ENCODE data around the gene WDR26.

GRCh38 chr1:224438989-224439388 lies 4.4 kb upstream of the WDR26 start:
- TF ChIP-seq CTCF (IDR thresholded peaks at IDR 0.05; ENCODE audit: insufficient read depth, low read length, poor library complexity, severe bottlenecking) (no peak), EZH2phosphoT487 (conservative IDR thresholded peaks at IDR 0.05; ENCODE audit: low read length) (no peak)
